Fibroblast of skin of right biceps (primary cell): ENCODE results near the gene RAPGEFL1.
"Not testable (repeated sequence)": the region's sequence is repeated elsewhere in the genome, so short reads cannot be mapped to it uniquely, and the experiment has no call there.

Source experiments
- DNase-seq: peaks from one replicate; pipeline ENCODE4 v3.0.0-alpha.2; 2013

The RAPGEFL1 gene

GRCh38 chr17:40177275-40177874, at the start of gene RAPGEFL1:
Gene RAPGEFL1 (plus strand): TSS chr17:40177470. CDS start chr17:40177862, 392 bp downstream.
- peak; percentile 70 for DNase-seq

- no peak for DNase-seq
Measured at GRCh38 chr17:40129498-40129897, 47.8 kb upstream of the RAPGEFL1 start.

- DNase-seq = no peak
Measured at GRCh38 chr17:40130352-40131042, 46.8 kb upstream of the RAPGEFL1 start.

GRCh38 chr17:40134184-40134583, 43.1 kb upstream of the RAPGEFL1 start:
- DNase-seq = no peak

- no peak for DNase-seq
Measured at GRCh38 chr17:40135817-40136216, 41.5 kb upstream of the RAPGEFL1 start.

GRCh38 chr17:40139566-40140058, 37.7 kb upstream of the RAPGEFL1 start:
- DNase-seq = no peak

GRCh38 chr17:40143166-40143565, 34.1 kb upstream of the RAPGEFL1 start:
- not testable (repeated sequence) for DNase-seq

GRCh38 chr17:40145476-40145875, 31.8 kb upstream of the RAPGEFL1 start:
- DNase-seq = no peak

GRCh38 chr17:40148527-40148926, 28.7 kb upstream of the RAPGEFL1 start:
- no peak for DNase-seq

GRCh38 chr17:40150276-40150675, 27.0 kb upstream of the RAPGEFL1 start:
- DNase-seq = no peak

- no peak for DNase-seq
Measured at GRCh38 chr17:40151414-40151963, 25.8 kb upstream of the RAPGEFL1 start.

- DNase-seq = no peak
Measured at GRCh38 chr17:40153603-40154236, 23.6 kb upstream of the RAPGEFL1 start.

- no peak for DNase-seq
Measured at GRCh38 chr17:40157973-40158372, 19.3 kb upstream of the RAPGEFL1 start.

- DNase-seq = no peak
Measured at GRCh38 chr17:40158438-40159013, 18.7 kb upstream of the RAPGEFL1 start.

GRCh38 chr17:40159456-40159855, 17.8 kb upstream of the RAPGEFL1 start:
- DNase-seq = no peak

- no peak for DNase-seq
Measured at GRCh38 chr17:40167685-40168261, 9.5 kb upstream of the RAPGEFL1 start.

- DNase-seq = peak; percentile 73
Measured at GRCh38 chr17:40168262-40168832, 8.9 kb upstream of the RAPGEFL1 start.

- DNase-seq = no peak
Measured at GRCh38 chr17:40170325-40170724, 6.9 kb upstream of the RAPGEFL1 start.

GRCh38 chr17:40171750-40172149, 5.5 kb upstream of the RAPGEFL1 start:
- no peak for DNase-seq

GRCh38 chr17:40173091-40173777, 4.0 kb upstream of the RAPGEFL1 start:
- no peak for DNase-seq

GRCh38 chr17:40173778-40174135, 3.5 kb upstream of the RAPGEFL1 start:
- no peak for DNase-seq

- no peak for DNase-seq
Measured at GRCh38 chr17:40174514-40174913, 2.8 kb upstream of the RAPGEFL1 start.
